Measurements from ENCODE around the gene EIF6. TPM values are rescaled to one million over a fixed set of nuclear protein-coding genes. Genes with fewer than 3 reads are reported as not detected.

The EIF6 gene
- total RNA-seq, 2 donors from 2014 or later, result 127 to 132 TPM

- H3K4me1 ChIP-seq (ENCODE audit: control insufficient read depth, insufficient read depth, low read length), result peaks cover 4% of the 10 kb centered on the region
- Mint-ChIP-seq H3K4me3 (no peak overlapping the region), H3K9me3 (peaks cover 36% of the 10 kb centered on the region), H3K27ac (no peak overlapping the region), H3K36me3 (ENCODE audit: low read depth) (no peaks in the 10 kb centered on the region), H3K4me1 (peaks cover 10% of the 10 kb centered on the region), H3K27me3 (ENCODE audit: insufficient read depth) (no peaks in the 10 kb centered on the region)
- H3K9ac ChIP-seq (ENCODE audit: extremely low read depth, low read length, poor library complexity, severe bottlenecking), result no peak overlapping the region
- no peaks in the 10 kb centered on the region for H3K36me3 ChIP-seq (ENCODE audit: control insufficient read depth, insufficient read depth, low read length)
- no peak overlapping the region for H3K27ac ChIP-seq (ENCODE audit: low read depth, low read length)
- no peaks in the 10 kb centered on the region for H3K27me3 ChIP-seq (ENCODE audit: control insufficient read depth, insufficient read depth, low read length, poor library complexity, severe bottlenecking)
- H3K9me3 ChIP-seq (ENCODE audit: control insufficient read depth, low read length), result peaks cover 7% of the 10 kb centered on the region
- TF ChIP-seq, protein P1, sequence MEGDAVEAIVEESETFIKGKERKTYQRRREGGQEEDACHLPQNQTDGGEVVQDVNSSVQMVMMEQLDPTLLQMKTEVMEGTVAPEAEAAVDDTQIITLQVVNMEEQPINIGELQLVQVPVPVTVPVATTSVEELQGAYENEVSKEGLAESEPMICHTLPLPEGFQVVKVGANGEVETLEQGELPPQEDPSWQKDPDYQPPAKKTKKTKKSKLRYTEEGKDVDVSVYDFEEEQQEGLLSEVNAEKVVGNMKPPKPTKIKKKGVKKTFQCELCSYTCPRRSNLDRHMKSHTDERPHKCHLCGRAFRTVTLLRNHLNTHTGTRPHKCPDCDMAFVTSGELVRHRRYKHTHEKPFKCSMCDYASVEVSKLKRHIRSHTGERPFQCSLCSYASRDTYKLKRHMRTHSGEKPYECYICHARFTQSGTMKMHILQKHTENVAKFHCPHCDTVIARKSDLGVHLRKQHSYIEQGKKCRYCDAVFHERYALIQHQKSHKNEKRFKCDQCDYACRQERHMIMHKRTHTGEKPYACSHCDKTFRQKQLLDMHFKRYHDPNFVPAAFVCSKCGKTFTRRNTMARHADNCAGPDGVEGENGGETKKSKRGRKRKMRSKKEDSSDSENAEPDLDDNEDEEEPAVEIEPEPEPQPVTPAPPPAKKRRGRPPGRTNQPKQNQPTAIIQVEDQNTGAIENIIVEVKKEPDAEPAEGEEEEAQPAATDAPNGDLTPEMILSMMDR (conservative IDR thresholded peaks at IDR 0.05), result no peak
- DNase-seq, result no peak
- no peak overlapping the region for H3K4me3 ChIP-seq (ENCODE audit: low read length)
- WGBS, 2 experiments (ENCODE audit: insufficient coverage in 1 of 2, insufficient read length in 1 of 2), result 90 to 95% methylated on average over 3 to 6 of the region's 6 CpGs
These were observed 48.7 kb downstream of the EIF6 start for GRCh38 chr20:35235881-35236280.

DNA sequence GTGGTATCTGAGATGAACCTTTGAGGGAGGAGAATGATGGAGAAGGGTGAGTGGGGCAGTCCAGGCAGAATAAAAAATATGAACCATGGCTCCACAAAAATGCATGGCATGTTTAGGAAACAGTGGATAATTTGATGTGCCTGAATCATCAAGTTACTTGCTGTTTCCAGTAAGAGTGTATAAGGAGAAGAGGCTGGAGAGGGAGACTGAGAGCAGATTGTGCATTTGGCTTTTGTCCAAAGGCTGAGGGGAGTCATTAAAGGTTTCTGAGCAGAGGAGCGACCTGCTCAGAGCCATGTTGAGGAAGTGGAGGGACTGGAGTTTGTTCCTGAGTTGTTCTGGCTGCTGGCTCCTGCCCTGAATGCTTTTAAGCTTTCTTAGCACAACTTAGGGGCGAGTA, 52.0 kb downstream of the EIF6 start:
- TF ChIP-seq, protein P1 (conservative IDR thresholded peaks at IDR 0.05), result no peak
- peaks cover 7% of the 10 kb centered on the region for H3K9me3 ChIP-seq (ENCODE audit: control insufficient read depth, low read length)
- no peaks in the 10 kb centered on the region for H3K36me3 Mint-ChIP-seq (ENCODE audit: low read depth)
- no peaks in the 10 kb centered on the region for H3K4me1 Mint-ChIP-seq
- WGBS, 2 experiments (ENCODE audit: insufficient coverage in 1 of 2, insufficient read length in 1 of 2), result 83 to 88% methylated on average over 2 of the region's 2 CpGs
- no peak overlapping the region for H3K27ac Mint-ChIP-seq
- peaks cover 16% of the 10 kb centered on the region for H3K27me3 Mint-ChIP-seq (ENCODE audit: insufficient read depth)
- no peak overlapping the region for H3K4me3 Mint-ChIP-seq
- H3K27ac ChIP-seq (ENCODE audit: low read depth, low read length), result no peak overlapping the region
- H3K9me3 Mint-ChIP-seq, result peaks cover 35% of the 10 kb centered on the region
- H3K9ac ChIP-seq (ENCODE audit: extremely low read depth, low read length, poor library complexity, severe bottlenecking), result no peak overlapping the region
- no peak for DNase-seq
- H3K4me3 ChIP-seq (ENCODE audit: low read length), result no peak overlapping the region
- no peaks in the 10 kb centered on the region for H3K4me1 ChIP-seq (ENCODE audit: control insufficient read depth, insufficient read depth, low read length)
- peaks cover 20% of the 10 kb centered on the region for H3K27me3 ChIP-seq (ENCODE audit: control insufficient read depth, insufficient read depth, low read length, poor library complexity, severe bottlenecking)
- H3K36me3 ChIP-seq (ENCODE audit: control insufficient read depth, insufficient read depth, low read length), result no peaks in the 10 kb centered on the region

Other genes starting within 250 kb of the EIF6 start
- 100 to 1,000 TPM in 1 of 2 donors, 10 to 100 TPM in 1; 84.2 to 103 TPM for gene TRPC4AP, start 192.0 kb downstream of the EIF6 start, total RNA-seq
- 10 to 100 TPM; 21.4 to 32.2 TPM for gene EDEM2, start 137.4 kb downstream of the EIF6 start, total RNA-seq
- gene PROCR, start 112.7 kb downstream of the EIF6 start, total RNA-seq, result 1 to 10 TPM; 2.4 to 6.8 TPM
- gene MMP24, start 58.1 kb downstream of the EIF6 start, total RNA-seq, result 1 to 10 TPM; 1.3 to 5.9 TPM
- 10 to 100 TPM; 32.2 to 38.8 TPM for gene MMP24OS, start 6.7 kb downstream of the EIF6 start, total RNA-seq
- not detected for gene FAM83C, start 7.7 kb upstream of the EIF6 start, total RNA-seq
- gene UQCC1, start 127.2 kb upstream of the EIF6 start, total RNA-seq, result 10 to 100 TPM; 55.1 to 68.7 TPM
- not detected for gene GDF5, start 153.5 kb upstream of the EIF6 start, total RNA-seq
- gene CEP250, start 170.8 kb upstream of the EIF6 start, total RNA-seq, result 10 to 100 TPM; 29.8 to 46.5 TPM
- not detected for gene C20orf173, start 244.9 kb upstream of the EIF6 start, total RNA-seq